ENCODE data around the gene CTNNA2.

DNA sequence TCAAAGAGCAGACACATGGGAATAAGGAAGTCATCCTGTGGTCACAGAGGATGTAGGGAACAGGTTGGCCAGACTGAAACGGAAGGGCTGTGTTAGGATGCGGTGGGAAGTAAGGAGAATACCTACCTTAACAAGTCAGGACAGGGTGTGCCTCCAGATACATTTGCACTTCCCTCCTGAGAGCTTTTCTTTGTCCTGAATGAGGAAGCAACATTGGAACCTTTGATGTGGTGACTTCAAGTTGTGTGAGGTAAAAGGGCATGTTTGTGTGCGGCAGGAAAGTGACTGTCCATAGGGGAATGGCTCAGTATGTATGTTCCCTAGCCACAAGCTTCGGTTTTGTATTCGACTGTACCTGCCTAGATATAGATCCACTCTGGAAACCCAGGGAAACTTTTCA is 816.6 kb downstream of the CTNNA2 start:
- no peak for TF ChIP-seq CREB1 (IDR thresholded peaks at IDR 0.05; ENCODE audit: low read depth)
- TF ChIP-seq CEBPB (IDR thresholded peaks at IDR 0.05): no peak
- TF ChIP-seq, protein P1, sequence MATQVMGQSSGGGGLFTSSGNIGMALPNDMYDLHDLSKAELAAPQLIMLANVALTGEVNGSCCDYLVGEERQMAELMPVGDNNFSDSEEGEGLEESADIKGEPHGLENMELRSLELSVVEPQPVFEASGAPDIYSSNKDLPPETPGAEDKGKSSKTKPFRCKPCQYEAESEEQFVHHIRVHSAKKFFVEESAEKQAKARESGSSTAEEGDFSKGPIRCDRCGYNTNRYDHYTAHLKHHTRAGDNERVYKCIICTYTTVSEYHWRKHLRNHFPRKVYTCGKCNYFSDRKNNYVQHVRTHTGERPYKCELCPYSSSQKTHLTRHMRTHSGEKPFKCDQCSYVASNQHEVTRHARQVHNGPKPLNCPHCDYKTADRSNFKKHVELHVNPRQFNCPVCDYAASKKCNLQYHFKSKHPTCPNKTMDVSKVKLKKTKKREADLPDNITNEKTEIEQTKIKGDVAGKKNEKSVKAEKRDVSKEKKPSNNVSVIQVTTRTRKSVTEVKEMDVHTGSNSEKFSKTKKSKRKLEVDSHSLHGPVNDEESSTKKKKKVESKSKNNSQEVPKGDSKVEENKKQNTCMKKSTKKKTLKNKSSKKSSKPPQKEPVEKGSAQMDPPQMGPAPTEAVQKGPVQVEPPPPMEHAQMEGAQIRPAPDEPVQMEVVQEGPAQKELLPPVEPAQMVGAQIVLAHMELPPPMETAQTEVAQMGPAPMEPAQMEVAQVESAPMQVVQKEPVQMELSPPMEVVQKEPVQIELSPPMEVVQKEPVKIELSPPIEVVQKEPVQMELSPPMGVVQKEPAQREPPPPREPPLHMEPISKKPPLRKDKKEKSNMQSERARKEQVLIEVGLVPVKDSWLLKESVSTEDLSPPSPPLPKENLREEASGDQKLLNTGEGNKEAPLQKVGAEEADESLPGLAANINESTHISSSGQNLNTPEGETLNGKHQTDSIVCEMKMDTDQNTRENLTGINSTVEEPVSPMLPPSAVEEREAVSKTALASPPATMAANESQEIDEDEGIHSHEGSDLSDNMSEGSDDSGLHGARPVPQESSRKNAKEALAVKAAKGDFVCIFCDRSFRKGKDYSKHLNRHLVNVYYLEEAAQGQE (IDR thresholded peaks at IDR 0.05; ENCODE audit: low read depth): no peak
- no peak for TF ChIP-seq EGR1 (IDR thresholded peaks at IDR 0.05)
- TF ChIP-seq EP300 (IDR thresholded peaks at IDR 0.05; ENCODE audit: borderline replicate concordance): no peak
- no peak for TF ChIP-seq TAF1 (IDR thresholded peaks at IDR 0.05; ENCODE audit: low read depth)
- no peak for TF ChIP-seq MAX (IDR thresholded peaks at IDR 0.05)
